Neural cell (in vitro differentiated cells): ENCODE measurements around the gene AGFG2. TPM values are rescaled to one million over a fixed set of nuclear protein-coding genes. Genes with fewer than 3 reads are reported as not detected.

Experiments
- H2AFZ ChIP-seq: fragments of 200-600, 300-800 bp; sonication (generic), shearing (Covaris generic); 2 replicates; pipeline ENCODE4 v1.6.0; 2014; ENCODE audit warnings: low read depth, mild to moderate bottlenecking, antibody characterized with exemption, low read length, moderate library complexity
- H3F3A ChIP-seq: fragments of 200-600 bp; shearing (Covaris generic); 2 replicates; pipeline ENCODE4 v1.6.1; 2016; ENCODE audit warnings: mild to moderate bottlenecking, moderate library complexity, mixed read lengths, antibody characterized with exemption, low read length; ENCODE audit not compliant: insufficient read depth, poor library complexity, severe bottlenecking
- H3K27ac ChIP-seq: fragments of 200-600, 300-800 bp; sonication (generic), shearing (Covaris generic); 2 replicates; pipeline ENCODE4 v1.5.1; 2014; ENCODE audit warnings: mild to moderate bottlenecking, low read length, moderate library complexity
- H3K27me3 ChIP-seq: fragments of 300-800, 200-600 bp; sonication (generic), shearing (Covaris generic); 2 replicates; pipeline ENCODE4 v1.6.0; 2014; ENCODE audit warnings: mild to moderate bottlenecking, low read depth, low read length, moderate library complexity; ENCODE audit not compliant: insufficient read depth
- H3K36me3 ChIP-seq: fragments of 300-800, 200-600 bp; sonication (generic), shearing (Covaris generic); 2 replicates; pipeline ENCODE4 v1.5.1; 2014; ENCODE audit warnings: mild to moderate bottlenecking, antibody characterized with exemption, low read length, moderate library complexity; ENCODE audit not compliant: insufficient read depth
- H3K4me2 ChIP-seq: fragments of 300-800, 200-600 bp; sonication (generic), shearing (Covaris generic); 2 replicates; pipeline ENCODE4 v1.6.0; 2014; ENCODE audit warnings: mild to moderate bottlenecking, low read length
- H3K4me3 ChIP-seq: fragments of 300-800, 200-600 bp; sonication (generic), shearing (Covaris generic); 2 replicates; pipeline ENCODE4 v1.5.1; 2014; ENCODE audit warnings: mild to moderate bottlenecking, low read length, moderate library complexity
- H3K79me2 ChIP-seq: fragments of 200-600 bp; shearing (Covaris generic); replicated peaks from 2 replicates; pipeline ENCODE4 v1.6.0; 2014; ENCODE audit warnings: mild to moderate bottlenecking, low read length, moderate library complexity; ENCODE audit not compliant: insufficient read depth
- H3K9ac ChIP-seq: fragments of 300-800, 200-600 bp; sonication (generic), shearing (Covaris generic); 2 replicates; pipeline ENCODE4 v1.6.1; 2016; ENCODE audit warnings: mild to moderate bottlenecking, low read length, mixed read lengths
- H3K9me2 ChIP-seq: fragments of 200-600 bp; shearing (Covaris generic); 2 replicates; pipeline ENCODE4 v1.6.1; 2016; ENCODE audit warnings: mild to moderate bottlenecking, low read length, mixed read lengths; ENCODE audit not compliant: insufficient read depth
- H3K9me3 ChIP-seq: fragments of 200-600, 300-800 bp; sonication (generic), shearing (Covaris generic); 2 replicates; pipeline ENCODE4 v1.6.1; 2016; ENCODE audit warnings: mild to moderate bottlenecking, mixed run types, low read length, moderate library complexity, mixed read lengths
- H4K20me1 ChIP-seq: fragments of 200-600 bp; shearing (Covaris generic); 2 replicates; pipeline ENCODE4 v1.6.1; 2016; ENCODE audit warnings: mild to moderate bottlenecking, mixed run types; ENCODE audit not compliant: insufficient read depth
- EP300 ChIP-seq: fragments of 450-650 bp; conservative IDR thresholded peaks from 2 replicates; pipeline ENCODE4 v1.6.1; 2014; ENCODE audit warnings: antibody characterized with exemption, mild to moderate bottlenecking, moderate library complexity; ENCODE audit not compliant: poor library complexity, severe bottlenecking
- MXI1 ChIP-seq: fragments of 450-650 bp; conservative IDR thresholded peaks from 2 replicates; pipeline ENCODE4 v1.6.1; 2014; ENCODE audit warnings: antibody characterized with exemption, mild to moderate bottlenecking; ENCODE audit not compliant: poor library complexity, severe bottlenecking
- POLR2AphosphoS5 ChIP-seq: IDR thresholded peaks from 2 replicates; pipeline ENCODE4 v1.6.1; 2012
- REST ChIP-seq: IDR thresholded peaks from 2 replicates; pipeline ENCODE4 v1.6.1; 2012; ENCODE audit warnings: borderline replicate concordance
- SMC3 ChIP-seq: fragments of 450-650 bp; conservative IDR thresholded peaks from 2 replicates; pipeline ENCODE4 v1.6.1; 2014; ENCODE audit warnings: antibody characterized with exemption, mild to moderate bottlenecking, moderate library complexity; ENCODE audit not compliant: poor library complexity
- polyA plus RNA-seq: library from polyadenylated mRNA; depleted of rRNA; stranded (reverse); fragments of >200 nt; gene quantifications from 2 replicates; pipeline ENCODE4 v1.2.3, GENCODE V29; 2014

The AGFG2 gene
- polyA plus RNA-seq, 1 donor from 2014 or later = 3.4 TPM

- no peak overlapping the region for H3K4me3 ChIP-seq
- H3K9me2 ChIP-seq = no peaks in the 10 kb centered on the region
- H3K9ac ChIP-seq = no peak overlapping the region
- H2AFZ ChIP-seq = no peak overlapping the region
- H4K20me1 ChIP-seq = no peaks in the 10 kb centered on the region
- H3K9me3 ChIP-seq = no peaks in the 10 kb centered on the region
- H3K79me2 ChIP-seq = no peaks in the 10 kb centered on the region
- H3K36me3 ChIP-seq = no peaks in the 10 kb centered on the region
- no peaks in the 10 kb centered on the region for H3F3A ChIP-seq
- TF ChIP-seq SMC3 = no peak
- TF ChIP-seq REST = no peak
- no peak for TF ChIP-seq MXI1
- TF ChIP-seq EP300 = no peak
- H3K27me3 ChIP-seq = no peaks in the 10 kb centered on the region
- no peak overlapping the region for H3K27ac ChIP-seq
- no peak overlapping the region for H3K4me2 ChIP-seq
Observed at GRCh38 chr7:100577507-100577906, 38.5 kb downstream of the AGFG2 start.

GRCh38 chr7:100578246-100579183 is 39.5 kb downstream of the AGFG2 start:
- Histone ChIP-seq H3F3A (no peaks in the 10 kb centered on the region), H3K4me2 (no peak overlapping the region), H3K27me3 (no peaks in the 10 kb centered on the region), H3K36me3 (no peaks in the 10 kb centered on the region), H4K20me1 (no peaks in the 10 kb centered on the region), H2AFZ (no peak overlapping the region), H3K9me3 (no peaks in the 10 kb centered on the region), H3K79me2 (no peaks in the 10 kb centered on the region), H3K27ac (no peak overlapping the region), H3K9me2 (no peaks in the 10 kb centered on the region), H3K4me3 (no peak overlapping the region), H3K9ac (no peak overlapping the region)
- TF ChIP-seq REST (no peak), POLR2AphosphoS5 (no peak), MXI1 (no peak), SMC3 (no peak)
